HCT116 (cell line): Measurements from ENCODE around the gene TAF8.

Experiments
- ATF3 ChIP-seq: IDR thresholded peaks from 2 replicates; pipeline ENCODE4 v1.6.1; 2012
- EGR1 ChIP-seq: IDR thresholded peaks from 2 replicates; pipeline ENCODE4 v1.6.1; 2012; ENCODE audit warnings: low read depth
- EZH2 ChIP-seq: fragments of 200-600 bp; sonication (generic); IDR thresholded peaks from 2 replicates; pipeline ENCODE4 v1.6.1; 2017; ENCODE audit warnings: antibody characterized with exemption, mixed run types
- FOSL1 ChIP-seq: IDR thresholded peaks from 2 replicates; pipeline ENCODE4 v1.6.1; 2012; ENCODE audit warnings: low read depth
- JUND ChIP-seq: IDR thresholded peaks from 2 replicates; pipeline ENCODE4 v1.6.1; 2012
- POLR2A ChIP-seq: IDR thresholded peaks from 2 replicates; pipeline ENCODE4 v1.7.0; 2011; ENCODE audit warnings: borderline replicate concordance; ENCODE audit not compliant: insufficient read depth, insufficient read length; ENCODE audit errors: extremely low read depth
- POLR2AphosphoS5 ChIP-seq: IDR thresholded peaks from 2 replicates; pipeline ENCODE4 v1.6.1; 2011; ENCODE audit warnings: mild to moderate bottlenecking, low read depth, low read length, moderate library complexity
- RAD21 ChIP-seq: IDR thresholded peaks from 2 replicates; pipeline ENCODE4 v1.6.1; 2012; ENCODE audit warnings: low read depth, mild to moderate bottlenecking
- SP1 ChIP-seq: IDR thresholded peaks from 2 replicates; pipeline ENCODE4 v1.6.1; 2012; ENCODE audit warnings: low read depth
- YY1 ChIP-seq: IDR thresholded peaks from 2 replicates; pipeline ENCODE4 v1.6.1; 2011; ENCODE audit warnings: low read length, low read depth, moderate library complexity, mild to moderate bottlenecking; ENCODE audit not compliant: insufficient replicate concordance; ENCODE audit errors: extremely low read depth
- ZNF274 ChIP-seq: fragments of 200-500 bp; sonication (Bioruptor generic); IDR thresholded peaks from 2 replicates; pipeline ENCODE4 v1.6.1; 2014; ENCODE audit warnings: mild to moderate bottlenecking, low read depth, low read length, inconsistent platforms
- TF ChIP-seq, protein P1 (sequence below), 3 experiments: fragments of 200-600 bp in 1 of 3; sonication (generic) in 1 of 3; IDR thresholded peaks in 2 of 3; conservative IDR thresholded peaks in 1 of 3; 2 replicates each; pipeline ENCODE4 v1.5.1; 2012 to 2017; ENCODE audit warnings: low read depth in 2 of 3, low read length in 2 of 3, antibody characterized with exemption in 1 of 3, borderline replicate concordance in 1 of 3, control low read depth in 1 of 3, mild to moderate bottlenecking in 1 of 3, mixed read lengths in 1 of 3, mixed run types in 1 of 3, moderate library complexity in 1 of 3; ENCODE audit not compliant: insufficient read depth in 1 of 3

DNA sequence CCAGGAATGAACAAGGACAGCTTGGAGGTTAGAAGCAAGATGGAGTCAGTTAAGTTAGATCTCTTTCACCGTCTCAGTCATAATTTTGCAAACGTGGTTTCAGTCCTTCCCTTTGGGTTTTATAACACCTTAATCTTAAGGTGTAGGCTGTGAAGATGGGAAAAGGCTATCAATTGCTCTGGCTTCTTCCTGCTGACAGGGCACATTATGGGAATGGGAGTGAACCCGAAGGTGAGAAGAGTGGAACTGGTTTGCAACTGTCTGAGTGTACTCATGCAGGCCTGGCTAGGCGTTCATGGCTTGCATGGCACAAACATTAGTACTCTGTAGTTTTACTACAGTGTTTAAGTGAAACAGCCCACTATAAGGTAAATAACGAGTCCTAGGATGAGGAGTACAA lies 9.4 kb downstream of the TAF8 start:
- TF ChIP-seq EZH2 (no peak), ZNF274 (no peak), EGR1 (no peak), FOSL1 (no peak), JUND (no peak), ATF3 (no peak), POLR2A (no peak), SP1 (no peak), POLR2AphosphoS5 (no peak), RAD21 (no peak), YY1 (no peak)
- TF ChIP-seq, protein P1, sequence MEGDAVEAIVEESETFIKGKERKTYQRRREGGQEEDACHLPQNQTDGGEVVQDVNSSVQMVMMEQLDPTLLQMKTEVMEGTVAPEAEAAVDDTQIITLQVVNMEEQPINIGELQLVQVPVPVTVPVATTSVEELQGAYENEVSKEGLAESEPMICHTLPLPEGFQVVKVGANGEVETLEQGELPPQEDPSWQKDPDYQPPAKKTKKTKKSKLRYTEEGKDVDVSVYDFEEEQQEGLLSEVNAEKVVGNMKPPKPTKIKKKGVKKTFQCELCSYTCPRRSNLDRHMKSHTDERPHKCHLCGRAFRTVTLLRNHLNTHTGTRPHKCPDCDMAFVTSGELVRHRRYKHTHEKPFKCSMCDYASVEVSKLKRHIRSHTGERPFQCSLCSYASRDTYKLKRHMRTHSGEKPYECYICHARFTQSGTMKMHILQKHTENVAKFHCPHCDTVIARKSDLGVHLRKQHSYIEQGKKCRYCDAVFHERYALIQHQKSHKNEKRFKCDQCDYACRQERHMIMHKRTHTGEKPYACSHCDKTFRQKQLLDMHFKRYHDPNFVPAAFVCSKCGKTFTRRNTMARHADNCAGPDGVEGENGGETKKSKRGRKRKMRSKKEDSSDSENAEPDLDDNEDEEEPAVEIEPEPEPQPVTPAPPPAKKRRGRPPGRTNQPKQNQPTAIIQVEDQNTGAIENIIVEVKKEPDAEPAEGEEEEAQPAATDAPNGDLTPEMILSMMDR (IDR thresholded peaks at IDR 0.05 in 2 of 3, conservative IDR thresholded peaks at IDR 0.05 in 1 of 3; ENCODE audit: borderline replicate concordance in 1 of 3, insufficient read depth in 1 of 3, low read depth in 2 of 3, low read length in 2 of 3), result no peak
